HCT116 (cell line): ENCODE measurements around the gene SYTL2. TPM values are rescaled to one million over a fixed set of nuclear protein-coding genes. Genes with fewer than 3 reads are reported as not detected.

Source experiments
- ATAC-seq: fragments of 200-7000 bp; cut with Tn5 transposase; 2 replicates; pipeline ENCODE4 v1.9.1; 2020; ENCODE audit warnings: mild to moderate bottlenecking, moderate library complexity
- BruUV-seq: library from RNA; stranded (reverse); fragments of 400-500 nt; replicated peaks from 2 replicates; lab custom pipeline; 2021; lab: Mats Ljungman, UMichigan
- CTCF ChIA-PET: fragments of 300-600 bp; sonication (Branson Sonifier 250); formaldehyde crosslinking; loops from one replicate; lab custom pipeline; 2021; ENCODE audit warnings: antibody characterized with exemption; lab: Charles Lee
- POLR2A ChIA-PET: fragments of 300-600, 350-600 bp; sonication (Branson Sonifier 250); formaldehyde crosslinking; loops from one replicate; lab custom pipeline; 2021; ENCODE audit warnings: antibody characterized with exemption; lab: Charles Lee
- RAD21 ChIA-PET, 2 experiments: fragments of 300-600 bp; sonication (Branson Sonifier 250); formaldehyde crosslinking; loops; one replicate each; lab custom pipeline; 2023; ENCODE audit warnings: low total read pairs in 2 of 2; ENCODE audit not compliant: uncharacterized antibody in 2 of 2, unreplicated experiment in 2 of 2, low non-redundant PET in 1 of 2; lab: Charles Lee
- DNase-seq: peaks from one replicate; pipeline ENCODE4 v3.0.0-alpha.2; 2010; ENCODE audit warnings: low read depth, low spot score
- H2AFZ ChIP-seq: fragments of 200-600 bp; shearing (Covaris generic), sonication (generic); 2 replicates; pipeline ENCODE4 v1.6.1; 2017; ENCODE audit warnings: low read depth, mixed run types, mixed read lengths, antibody characterized with exemption, low read length; ENCODE audit not compliant: poor library complexity, severe bottlenecking
- H3K27ac ChIP-seq: 2 replicates; pipeline ENCODE4 v1.5.1; 2012; ENCODE audit warnings: low read depth, low read length
- H3K27me3 ChIP-seq: fragments of 200-600 bp; sonication (generic); 2 replicates; pipeline ENCODE4 v1.6.1; 2016; ENCODE audit warnings: mixed run types, low read length, mixed read lengths; ENCODE audit not compliant: insufficient read depth
- H3K36me3 ChIP-seq, 2 experiments: fragments of 200-500 bp in 1 of 2; fragments of 200-600 bp in 1 of 2; sonication (Bioruptor generic) in 1 of 2; sonication (generic) in 1 of 2; 2 replicates each; pipeline versions ENCODE4 v1.5.1 to v1.6.1; 2014 to 2016; ENCODE audit warnings: low read length in 2 of 2, inconsistent platforms in 1 of 2, mixed read lengths in 1 of 2, mixed run types in 1 of 2; ENCODE audit not compliant: insufficient read depth in 2 of 2, control insufficient read depth in 1 of 2
- H3K4me1 ChIP-seq, 2 experiments: fragments of 200-600 bp in 1 of 2; sonication (generic) in 1 of 2; 2 replicates each; pipeline versions ENCODE4 v1.5.1 to v1.6.1; 2012 to 2017; ENCODE audit warnings: low read length in 2 of 2, inconsistent platforms in 1 of 2, mild to moderate bottlenecking in 1 of 2, mixed read lengths in 1 of 2, mixed run types in 1 of 2, moderate library complexity in 1 of 2; ENCODE audit not compliant: insufficient read depth in 2 of 2, control insufficient read depth in 1 of 2
- H3K4me2 ChIP-seq: fragments of 200-600 bp; sonication (generic); 2 replicates; pipeline ENCODE4 v1.6.1; 2017; ENCODE audit warnings: mixed run types, low read length, mixed read lengths
- H3K4me3 ChIP-seq, 2 experiments: fragments of 200-600 bp in 1 of 2; sonication (generic) in 1 of 2; replicated peaks in 1 of 2; 2 replicates each; pipeline ENCODE4 v1.5.1; 2011 to 2016; ENCODE audit warnings: low read length in 2 of 2, control low read depth in 1 of 2, low read depth in 1 of 2, mild to moderate bottlenecking in 1 of 2, mixed read lengths in 1 of 2, mixed run types in 1 of 2
- H3K79me2 ChIP-seq: fragments of 200-600 bp; sonication (generic); 2 replicates; pipeline ENCODE4 v1.6.1; 2017; ENCODE audit warnings: mild to moderate bottlenecking, mixed run types, low read length, moderate library complexity, mixed read lengths; ENCODE audit not compliant: insufficient read depth
- H3K9ac ChIP-seq: fragments of 200-600 bp; sonication (generic); 2 replicates; pipeline ENCODE4 v1.6.1; 2016; ENCODE audit warnings: low read length, mixed read lengths
- H3K9me2 ChIP-seq: fragments of 200-600 bp; sonication (generic), shearing (Covaris generic); 2 replicates; pipeline ENCODE4 v1.6.1; 2017; ENCODE audit warnings: mixed run types, mild to moderate bottlenecking, moderate library complexity; ENCODE audit not compliant: insufficient read depth
- H3K9me3 ChIP-seq, 2 experiments: fragments of 200-500 bp in 1 of 2; fragments of 200-600 bp in 1 of 2; sonication (Bioruptor generic) in 1 of 2; sonication (generic) in 1 of 2; 2 replicates each; pipeline ENCODE4 v1.6.1; 2014 to 2017; ENCODE audit warnings: low read length in 2 of 2, mixed read lengths in 2 of 2, inconsistent platforms in 1 of 2, low read depth in 1 of 2, mild to moderate bottlenecking in 1 of 2, mixed run types in 1 of 2, moderate library complexity in 1 of 2; ENCODE audit not compliant: control insufficient read depth in 1 of 2, insufficient read depth in 1 of 2
- H4K20me1 ChIP-seq: fragments of 200-600 bp; sonication (generic), shearing (Covaris generic); 2 replicates; pipeline ENCODE4 v1.6.1; 2017; ENCODE audit warnings: mixed run types, mild to moderate bottlenecking, moderate library complexity; ENCODE audit not compliant: insufficient read depth
- CBX3 ChIP-seq: IDR thresholded peaks from 2 replicates; pipeline ENCODE4 v1.6.1; 2012; ENCODE audit warnings: low read depth
- CEBPB ChIP-seq: IDR thresholded peaks from 2 replicates; pipeline ENCODE4 v1.6.1; 2012; ENCODE audit warnings: low read depth
- EGR1 ChIP-seq: IDR thresholded peaks from 2 replicates; pipeline ENCODE4 v1.6.1; 2012; ENCODE audit warnings: low read depth
- EZH2 ChIP-seq: fragments of 200-600 bp; sonication (generic); IDR thresholded peaks from 2 replicates; pipeline ENCODE4 v1.6.1; 2017; ENCODE audit warnings: antibody characterized with exemption, mixed run types
- FOSL1 ChIP-seq: IDR thresholded peaks from 2 replicates; pipeline ENCODE4 v1.6.1; 2012; ENCODE audit warnings: low read depth
- JUND ChIP-seq: IDR thresholded peaks from 2 replicates; pipeline ENCODE4 v1.6.1; 2012
- MAX ChIP-seq: IDR thresholded peaks from 2 replicates; pipeline ENCODE4 v1.6.1; 2012
- POLR2AphosphoS5 ChIP-seq: IDR thresholded peaks from 2 replicates; pipeline ENCODE4 v1.6.1; 2011; ENCODE audit warnings: mild to moderate bottlenecking, low read depth, low read length, moderate library complexity
- RAD21 ChIP-seq: IDR thresholded peaks from 2 replicates; pipeline ENCODE4 v1.6.1; 2012; ENCODE audit warnings: low read depth, mild to moderate bottlenecking
- REST ChIP-seq: IDR thresholded peaks from 2 replicates; pipeline ENCODE4 v1.6.1; 2012; ENCODE audit warnings: low read depth
- SIN3A ChIP-seq: IDR thresholded peaks from 2 replicates; pipeline ENCODE4 v1.6.1; 2012; ENCODE audit warnings: low read depth
- SP1 ChIP-seq: IDR thresholded peaks from 2 replicates; pipeline ENCODE4 v1.6.1; 2012; ENCODE audit warnings: low read depth
- SRF ChIP-seq: IDR thresholded peaks from 2 replicates; pipeline ENCODE4 v1.6.1; 2012; ENCODE audit warnings: low read depth
- TCF7L2 ChIP-seq: IDR thresholded peaks from 2 replicates; pipeline ENCODE4 v1.7.0; 2011; ENCODE audit warnings: borderline replicate concordance, inconsistent platforms; ENCODE audit not compliant: insufficient read depth, insufficient read length; ENCODE audit errors: extremely low read depth
- YY1 ChIP-seq: IDR thresholded peaks from 2 replicates; pipeline ENCODE4 v1.6.1; 2011; ENCODE audit warnings: low read length, low read depth, moderate library complexity, mild to moderate bottlenecking; ENCODE audit not compliant: insufficient replicate concordance; ENCODE audit errors: extremely low read depth
- ZBTB33 ChIP-seq: IDR thresholded peaks from 2 replicates; pipeline ENCODE4 v1.6.1; 2011; ENCODE audit warnings: mild to moderate bottlenecking, low read length, moderate library complexity; ENCODE audit not compliant: insufficient replicate concordance; ENCODE audit errors: extremely low read depth
- ZNF274 ChIP-seq: fragments of 200-500 bp; sonication (Bioruptor generic); IDR thresholded peaks from 2 replicates; pipeline ENCODE4 v1.6.1; 2014; ENCODE audit warnings: mild to moderate bottlenecking, low read depth, low read length, inconsistent platforms
- intact Hi-C: fragments of 100-400 bp; cut with micrococcal nuclease; formaldehyde crosslinking; loops from 2 replicates; pipeline ENCODE4 v1.10.0; 2022
- total RNA-seq: library from RNA; stranded (reverse); gene quantifications from one replicate; pipeline ENCODE4 v1.2.1, GENCODE V29; 2021; ENCODE audit not compliant: unreplicated experiment

The SYTL2 gene
- total RNA-seq, 1 experiment from 2014 or later = 12.6 TPM

GRCh38 chr11:85723088-85723487 lies 87.9 kb downstream of the SYTL2 start:
- Histone ChIP-seq H4K20me1 (no peaks in the 10 kb centered on the region), H3K27me3 (no peaks in the 10 kb centered on the region), H3K36me3 (peaks cover 0 to 11% of the 10 kb centered on the region in 2 experiments; a peak in 1 of 4 replicates), H3K4me3 (0 out of 4 replicates have a peak overlapping the region, but pooled peaks of 1 of the 2 experiments have one; percentile 5), H3K9me2 (no peaks in the 10 kb centered on the region), H3K27ac (no peak overlapping the region)
- CTCF ChIA-PET = no interaction called here
- ATAC-seq = peak; percentile 39; the same call in 1 of the 2 replicates
- TF ChIP-seq TCF7L2 = no peak
- TF ChIP-seq SIN3A = no peak
- TF ChIP-seq SP1 = peak; percentile 66
- no peak for TF ChIP-seq EZH2
- TF ChIP-seq YY1 = no peak
- no peak for TF ChIP-seq ZBTB33
- TF ChIP-seq ZNF274 = no peak
- peak; percentile 67 for TF ChIP-seq SRF
- TF ChIP-seq RAD21 = 0 out of 2 replicates have a peak, but pooled peaks have one; percentile 5
- TF ChIP-seq FOSL1 = peak; percentile 72
- TF ChIP-seq POLR2AphosphoS5 = 0 out of 2 replicates have a peak, but pooled peaks have one; percentile 26
- peak; percentile 83 for TF ChIP-seq EGR1
- peak; percentile 59; the same call in 1 of the 2 replicates for TF ChIP-seq MAX
- peak; percentile 75 for TF ChIP-seq JUND
- TF ChIP-seq CEBPB = no peak
- TF ChIP-seq REST = no peak
- TF ChIP-seq CBX3 = peak; percentile 65
- TF ChIP-seq, all 23 proteins: peak for 9
- intact Hi-C loops = no loop called here
- no peaks in the 10 kb centered on the region for H3K79me2 ChIP-seq
- ChIA-PET POLR2A (no interaction called here), RAD21 (no interaction called here)
- no TSS peak for BruUV-seq
- peak overlapping the region; percentile 61 for H3K4me2 ChIP-seq
- no peaks in the 10 kb centered on the region; a peak in 1 of 4 replicates for H3K9me3 ChIP-seq
- H2AFZ ChIP-seq = peak overlapping the region; percentile 78
- DNase-seq = no peak
- H3K9ac ChIP-seq = peak overlapping the region; percentile 8; the same call in 1 of the 2 replicates
- H3K4me1 ChIP-seq = peaks cover 33 to 61% of the 10 kb centered on the region in 2 experiments
